ENCODE data around the gene HYDIN. TPM values are rescaled to one million over a fixed set of nuclear protein-coding genes. Genes with fewer than 3 reads are reported as not detected.

HYDIN gene
- total RNA-seq, 1 experiment from 2014 or later: 0.35 TPM

- Mint-ChIP-seq H3K36me3 (ENCODE audit: insufficient read depth, unreplicated experiment) (peaks cover 69% of the 10 kb centered on the region), H3K4me1 (ENCODE audit: insufficient read depth, unreplicated experiment) (peaks cover 15% of the 10 kb centered on the region), H3K27ac (ENCODE audit: low read depth, unreplicated experiment) (no peak overlapping the region), H3K27me3 (ENCODE audit: insufficient read depth, unreplicated experiment) (no peaks in the 10 kb centered on the region), H3K4me3 (ENCODE audit: unreplicated experiment) (no peak overlapping the region), H3K9me3 (ENCODE audit: unreplicated experiment) (no peaks in the 10 kb centered on the region)
- TF ChIP-seq, protein P1, sequence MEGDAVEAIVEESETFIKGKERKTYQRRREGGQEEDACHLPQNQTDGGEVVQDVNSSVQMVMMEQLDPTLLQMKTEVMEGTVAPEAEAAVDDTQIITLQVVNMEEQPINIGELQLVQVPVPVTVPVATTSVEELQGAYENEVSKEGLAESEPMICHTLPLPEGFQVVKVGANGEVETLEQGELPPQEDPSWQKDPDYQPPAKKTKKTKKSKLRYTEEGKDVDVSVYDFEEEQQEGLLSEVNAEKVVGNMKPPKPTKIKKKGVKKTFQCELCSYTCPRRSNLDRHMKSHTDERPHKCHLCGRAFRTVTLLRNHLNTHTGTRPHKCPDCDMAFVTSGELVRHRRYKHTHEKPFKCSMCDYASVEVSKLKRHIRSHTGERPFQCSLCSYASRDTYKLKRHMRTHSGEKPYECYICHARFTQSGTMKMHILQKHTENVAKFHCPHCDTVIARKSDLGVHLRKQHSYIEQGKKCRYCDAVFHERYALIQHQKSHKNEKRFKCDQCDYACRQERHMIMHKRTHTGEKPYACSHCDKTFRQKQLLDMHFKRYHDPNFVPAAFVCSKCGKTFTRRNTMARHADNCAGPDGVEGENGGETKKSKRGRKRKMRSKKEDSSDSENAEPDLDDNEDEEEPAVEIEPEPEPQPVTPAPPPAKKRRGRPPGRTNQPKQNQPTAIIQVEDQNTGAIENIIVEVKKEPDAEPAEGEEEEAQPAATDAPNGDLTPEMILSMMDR (IDR thresholded peaks at IDR 0.05; ENCODE audit: unreplicated experiment): no peak
- BruUV-seq (replicated peaks): no TSS peak
- intact Hi-C loops (cut with micrococcal nuclease): no loop called here
- no peak for DNase-seq (ENCODE audit: unreplicated experiment)
- ChIA-PET POLR2A (interaction anchor here (2.1 kb wide), 1 partner anchor 20 kb away, joined by 10 read pairs; the partner anchor contains the start of gene VAC14), CTCF (interaction anchor here (1.3 kb wide), 1 partner anchor 9 kb away, joined by 3 read pairs; no protein-coding TSS in a partner anchor)
Observed at GRCh38 chr16:70780546-70780945, 450.0 kb downstream of the HYDIN start.

GRCh38 chr16:70779361-70779760, 451.2 kb downstream of the HYDIN start:
- no TSS peak for BruUV-seq (replicated peaks)
- Mint-ChIP-seq H3K36me3 (ENCODE audit: insufficient read depth, unreplicated experiment) (peaks cover 62% of the 10 kb centered on the region), H3K4me3 (ENCODE audit: unreplicated experiment) (no peak overlapping the region), H3K27me3 (ENCODE audit: insufficient read depth, unreplicated experiment) (no peaks in the 10 kb centered on the region), H3K9me3 (ENCODE audit: unreplicated experiment) (no peaks in the 10 kb centered on the region), H3K4me1 (ENCODE audit: insufficient read depth, unreplicated experiment) (peaks cover 15% of the 10 kb centered on the region), H3K27ac (ENCODE audit: low read depth, unreplicated experiment) (peak overlapping the region; percentile 86)
- CTCF ChIA-PET: interaction anchor here (0.7 to 1.3 kb wide), 3 partner anchors 8 to 126 kb away, joined by 3 read pairs; no protein-coding TSS in a partner anchor
- intact Hi-C loops (cut with micrococcal nuclease): loop anchor here (10.0 kb wide), 1 partner anchor 255 kb away; the partner anchor contains the start of genes COG4 and SF3B3
- POLR2A ChIA-PET: interaction anchor here (0.7 to 2.1 kb wide), 7 partner anchors 10 to 559 kb away, joined by 3 to 10 read pairs (median 3); partner anchors contain the start of gene VAC14
- DNase-seq (ENCODE audit: unreplicated experiment): no peak
- TF ChIP-seq, protein P1 (IDR thresholded peaks at IDR 0.05; ENCODE audit: unreplicated experiment): no peak

DNA sequence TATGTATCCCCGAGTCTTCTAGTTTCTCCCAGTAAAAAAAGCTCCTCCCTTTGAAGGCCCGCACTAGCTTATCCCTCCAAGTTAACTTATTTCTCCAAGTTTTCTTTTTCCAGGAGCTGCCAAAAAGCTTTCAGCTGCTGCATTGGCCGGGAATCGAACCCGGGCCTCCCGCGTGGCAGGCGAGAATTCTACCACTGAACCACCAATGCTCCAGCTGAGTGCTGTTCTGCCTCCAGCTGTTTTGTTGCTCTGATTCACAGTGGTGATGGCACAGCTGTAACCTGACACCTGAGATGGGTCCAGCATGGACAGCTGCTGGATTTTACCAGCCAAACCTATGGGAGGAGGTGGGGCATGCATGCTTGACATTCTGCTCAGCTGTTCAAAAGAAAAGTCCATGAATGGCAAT, 451.6 kb downstream of the HYDIN start:
- intact Hi-C loops (cut with micrococcal nuclease): loop anchor here (10.0 kb wide), 1 partner anchor 254 kb away; the partner anchor contains the start of genes COG4 and SF3B3

DNA sequence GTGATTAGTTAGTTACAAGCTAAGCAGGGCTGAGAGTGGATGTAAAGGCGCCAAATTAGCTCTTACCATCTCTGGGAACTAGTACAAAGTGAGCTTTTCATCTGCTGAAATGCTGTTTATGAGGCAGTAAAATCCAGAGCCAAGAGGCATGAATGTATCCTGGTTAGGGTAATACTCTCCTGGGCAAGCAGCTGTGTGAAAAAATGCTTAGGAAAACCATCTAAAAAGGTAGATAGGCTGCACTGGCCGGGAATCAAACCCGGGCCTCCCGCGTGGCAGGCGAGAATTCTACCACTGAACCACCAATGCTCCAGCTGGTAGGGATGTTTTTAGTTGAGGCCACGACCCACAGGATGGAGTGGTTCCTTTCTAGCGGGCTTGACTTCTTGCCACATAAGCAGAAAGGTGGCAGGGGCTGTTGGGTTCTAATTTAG, 452.5 kb downstream of the HYDIN start:
- BruUV-seq (replicated peaks): no TSS peak
- POLR2A ChIA-PET: interaction anchor here (0.6 to 1.7 kb wide), 3 partner anchors 17 to 1116 kb away, joined by 3 to 5 read pairs (median 5); no protein-coding TSS in a partner anchor

More for the DNA sequence above, 451.6 kb downstream of the HYDIN start:
- TF ChIP-seq, protein P1 (IDR thresholded peaks at IDR 0.05; ENCODE audit: unreplicated experiment): no peak
- no peaks in the 10 kb centered on the region for H3K9me3 Mint-ChIP-seq (ENCODE audit: unreplicated experiment)
- peak; percentile 89 for DNase-seq (ENCODE audit: unreplicated experiment)
- BruUV-seq (replicated peaks): no TSS peak
- H3K4me1 Mint-ChIP-seq (ENCODE audit: insufficient read depth, unreplicated experiment): peaks cover 15% of the 10 kb centered on the region
- peak overlapping the region; percentile 86 for H3K27ac Mint-ChIP-seq (ENCODE audit: low read depth, unreplicated experiment)
- no peak overlapping the region for H3K4me3 Mint-ChIP-seq (ENCODE audit: unreplicated experiment)
- peaks cover 60% of the 10 kb centered on the region for H3K36me3 Mint-ChIP-seq (ENCODE audit: insufficient read depth, unreplicated experiment)
- no peaks in the 10 kb centered on the region for H3K27me3 Mint-ChIP-seq (ENCODE audit: insufficient read depth, unreplicated experiment)
- ChIA-PET CTCF (interaction anchor here (0.5 to 1.1 kb wide), 4 partner anchors 30 to 433 kb away, joined by 3 read pairs; no protein-coding TSS in a partner anchor), POLR2A (interaction anchor here (0.7 to 2.1 kb wide), 7 partner anchors 10 to 559 kb away, joined by 3 to 10 read pairs (median 3); partner anchors contain the start of gene VAC14)

More for the DNA sequence above, 452.5 kb downstream of the HYDIN start:
- no peaks in the 10 kb centered on the region for H3K9me3 Mint-ChIP-seq (ENCODE audit: unreplicated experiment)
- TF ChIP-seq, protein P1 (IDR thresholded peaks at IDR 0.05; ENCODE audit: unreplicated experiment): no peak
- intact Hi-C loops (cut with micrococcal nuclease): loop anchor here (10.0 kb wide), 1 partner anchor 253 kb away; the partner anchor contains the start of genes COG4 and SF3B3
- CTCF ChIA-PET: no interaction called here
- H3K4me3 Mint-ChIP-seq (ENCODE audit: unreplicated experiment): no peak overlapping the region
- DNase-seq (ENCODE audit: unreplicated experiment): peak; percentile 13
- H3K36me3 Mint-ChIP-seq (ENCODE audit: insufficient read depth, unreplicated experiment): peaks cover 51% of the 10 kb centered on the region
- H3K4me1 Mint-ChIP-seq (ENCODE audit: insufficient read depth, unreplicated experiment): peaks cover 15% of the 10 kb centered on the region
- no peaks in the 10 kb centered on the region for H3K27me3 Mint-ChIP-seq (ENCODE audit: insufficient read depth, unreplicated experiment)
- H3K27ac Mint-ChIP-seq (ENCODE audit: low read depth, unreplicated experiment): no peak overlapping the region
